HEK293 (cell line): ENCODE measurements around the gene PCID2.

Experiments
- CTCF ChIA-PET: fragments of 350-600 bp; formaldehyde crosslinking; extraction: SDS; loops from one replicate; lab custom pipeline; 2021; ENCODE audit warnings: antibody characterized with exemption; lab: Yijun Ruan, JAX
- POLR2A ChIA-PET: fragments of 300-600 bp; formaldehyde crosslinking; extraction: SDS; loops from one replicate; lab custom pipeline; 2020; ENCODE audit warnings: antibody characterized with exemption, inconsistent platforms; lab: Yijun Ruan, JAX
- H3K27ac ChIP-seq: fragments of 200-500 bp; sonication (Bioruptor generic); 2 replicates; pipeline ENCODE4 v1.5.1; 2014; ENCODE audit warnings: low read depth, low read length, control low read depth, inconsistent platforms; ENCODE audit errors: extremely low read depth
- H3K36me3 ChIP-seq, 2 experiments: fragments of 200-500 bp in 1 of 2; sonication (Bioruptor generic) in 1 of 2; 1 replicate in 1 of 2; 2 replicates in 1 of 2; pipeline ENCODE4 v1.5.1; 2014 to 2017; ENCODE audit warnings: inconsistent platforms in 2 of 2, low read length in 2 of 2; ENCODE audit not compliant: control insufficient read depth in 2 of 2, insufficient read depth in 1 of 2
- H3K4me1 ChIP-seq: fragments of 200-500 bp; sonication (Bioruptor generic); 2 replicates; pipeline ENCODE4 v1.5.1; 2014; ENCODE audit warnings: mild to moderate bottlenecking, low read length, inconsistent platforms; ENCODE audit not compliant: control insufficient read depth, insufficient read depth
- H3K4me3 ChIP-seq: 2 replicates; pipeline ENCODE4 v1.5.1; 2011; ENCODE audit warnings: low read depth, mild to moderate bottlenecking, control low read depth, low read length, moderate library complexity
- H3K9me3 ChIP-seq: fragments of 200-500 bp; sonication (Bioruptor generic); 2 replicates; pipeline ENCODE4 v1.5.1; 2014; ENCODE audit warnings: low read depth, low read length, inconsistent platforms; ENCODE audit not compliant: control insufficient read depth, insufficient read depth
- ATF2 ChIP-seq: fragments of 450-650 bp; formaldehyde crosslinking; IDR thresholded peaks from 2 replicates; pipeline ENCODE4 v1.5.1; 2016; ENCODE audit warnings: missing biosample characterization, missing genetic modification characterization, low read depth
- BCL11A ChIP-seq: fragments of 450-650 bp; formaldehyde crosslinking; IDR thresholded peaks from 2 replicates; pipeline ENCODE4 v1.5.1; 2016; ENCODE audit warnings: low read depth, missing biosample characterization, missing genetic modification characterization
- EGR2 ChIP-seq: fragments of 450-650 bp; formaldehyde crosslinking; IDR thresholded peaks from 2 replicates; pipeline ENCODE4 v1.5.1; 2016; ENCODE audit warnings: low read depth, missing biosample characterization, missing genetic modification characterization
- GLI2 ChIP-seq: fragments of 450-650 bp; formaldehyde crosslinking; IDR thresholded peaks from 2 replicates; pipeline ENCODE4; 2017; ENCODE audit warnings: missing biosample characterization, missing genetic modification characterization, low read depth, borderline replicate concordance
- GLIS2 ChIP-seq: fragments of 450-650 bp; formaldehyde crosslinking; IDR thresholded peaks from 2 replicates; pipeline ENCODE4 v1.5.1; 2016; ENCODE audit warnings: missing biosample characterization, missing genetic modification characterization
- HOXC10 ChIP-seq: sonication (generic); formaldehyde crosslinking; IDR thresholded peaks from 2 replicates; pipeline ENCODE4 v1.8.1; 2023; ENCODE audit warnings: mild to moderate bottlenecking, missing genetic modification reagents
- HOXD13 ChIP-seq: sonication (generic); formaldehyde crosslinking; IDR thresholded peaks from 2 replicates; pipeline ENCODE4 v1.8.0; 2022; ENCODE audit warnings: missing genetic modification reagents, borderline replicate concordance
- IKZF3 ChIP-seq: fragments of 450-650 bp; IDR thresholded peaks from 2 replicates; pipeline ENCODE4 v1.5.0; 2018; ENCODE audit warnings: missing biosample characterization, mild to moderate bottlenecking, missing genetic modification characterization, moderate library complexity
- SCRT1 ChIP-seq: fragments of 450-650 bp; formaldehyde crosslinking; IDR thresholded peaks from 2 replicates; pipeline ENCODE4 v1.5.1; 2016; ENCODE audit warnings: missing biosample characterization, missing genetic modification characterization, borderline replicate concordance
- SETDB1 ChIP-seq: IDR thresholded peaks from one replicate; pipeline ENCODE4 v1.6.1; 2017; ENCODE audit warnings: mild to moderate bottlenecking, low read length, moderate library complexity, mixed read lengths; ENCODE audit not compliant: insufficient read length
- ZBTB17 ChIP-seq: fragments of 450-650 bp; formaldehyde crosslinking; IDR thresholded peaks from 2 replicates; pipeline ENCODE4 v1.5.1; 2016; ENCODE audit warnings: missing biosample characterization, missing genetic modification characterization
- ZBTB48 ChIP-seq: fragments of 450-650 bp; formaldehyde crosslinking; IDR thresholded peaks from 2 replicates; pipeline ENCODE4 v1.5.1; 2016; ENCODE audit warnings: missing biosample characterization, missing genetic modification characterization
- ZFP3 ChIP-seq: fragments of 450-650 bp; formaldehyde crosslinking; IDR thresholded peaks from 2 replicates; pipeline ENCODE4 v1.5.1; 2016; ENCODE audit warnings: low read depth, missing biosample characterization, missing genetic modification characterization
- ZNF133 ChIP-seq: fragments of 450-650 bp; formaldehyde crosslinking; IDR thresholded peaks from 2 replicates; pipeline ENCODE4 v1.5.1; 2016; ENCODE audit warnings: missing biosample characterization, missing genetic modification characterization
- ZNF174 ChIP-seq: fragments of 450-650 bp; formaldehyde crosslinking; IDR thresholded peaks from 2 replicates; pipeline ENCODE4 v1.5.0; 2017; ENCODE audit warnings: missing biosample characterization, mild to moderate bottlenecking, missing genetic modification characterization
- ZNF184 ChIP-seq: fragments of 450-650 bp; IDR thresholded peaks from 2 replicates; pipeline ENCODE4 v1.5.1; 2018; ENCODE audit warnings: missing biosample characterization, mild to moderate bottlenecking, missing genetic modification characterization
- ZNF23 ChIP-seq: fragments of 450-650 bp; formaldehyde crosslinking; IDR thresholded peaks from 2 replicates; pipeline ENCODE4 v1.5.1; 2016; ENCODE audit warnings: missing biosample characterization, missing genetic modification characterization, borderline replicate concordance
- ZNF311 ChIP-seq: fragments of 450-650 bp; formaldehyde crosslinking; IDR thresholded peaks from 2 replicates; pipeline ENCODE4 v1.5.1; 2017; ENCODE audit warnings: missing biosample characterization, missing genetic modification characterization, borderline replicate concordance
- ZNF350 ChIP-seq: fragments of 450-650 bp; formaldehyde crosslinking; IDR thresholded peaks from 2 replicates; pipeline ENCODE4 v1.5.0; 2017; ENCODE audit warnings: missing biosample characterization, mild to moderate bottlenecking, missing genetic modification characterization
- ZNF391 ChIP-seq: fragments of 450-650 bp; formaldehyde crosslinking; IDR thresholded peaks from 2 replicates; pipeline ENCODE4 v1.5.1; 2016; ENCODE audit warnings: low read depth, missing biosample characterization, missing genetic modification characterization, borderline replicate concordance
- ZNF404 ChIP-seq: fragments of 450-650 bp; formaldehyde crosslinking; IDR thresholded peaks from 2 replicates; pipeline ENCODE4 v1.5.1; 2017; ENCODE audit warnings: missing biosample characterization, missing genetic modification characterization
- ZNF433 ChIP-seq: fragments of 450-650 bp; formaldehyde crosslinking; IDR thresholded peaks from 2 replicates; pipeline ENCODE4 v1.5.1; 2016; ENCODE audit warnings: missing biosample characterization, missing genetic modification characterization, low read depth
- ZNF48 ChIP-seq: fragments of 450-650 bp; formaldehyde crosslinking; IDR thresholded peaks from 2 replicates; pipeline ENCODE4 v1.5.1; 2016; ENCODE audit warnings: missing biosample characterization, missing genetic modification characterization
- ZNF510 ChIP-seq: fragments of 450-650 bp; formaldehyde crosslinking; IDR thresholded peaks from 2 replicates; pipeline ENCODE4 v1.5.1; 2018; ENCODE audit warnings: mild to moderate bottlenecking, missing genetic modification characterization, missing biosample characterization; ENCODE audit not compliant: insufficient replicate concordance
- ZNF521 ChIP-seq: fragments of 450-650 bp; formaldehyde crosslinking; IDR thresholded peaks from 2 replicates; pipeline ENCODE4 v1.5.1; 2017; ENCODE audit warnings: missing biosample characterization, mild to moderate bottlenecking, missing genetic modification characterization
- ZNF555 ChIP-seq: fragments of 450-650 bp; formaldehyde crosslinking; conservative IDR thresholded peaks from 2 replicates; pipeline ENCODE4 v1.5.1; 2017; ENCODE audit warnings: missing biosample characterization, mild to moderate bottlenecking, missing genetic modification characterization, inconsistent platforms
- ZNF654 ChIP-seq: fragments of 450-650 bp; formaldehyde crosslinking; IDR thresholded peaks from 2 replicates; pipeline ENCODE4 v1.5.1; 2016; ENCODE audit warnings: low read depth, missing biosample characterization, missing genetic modification characterization
- ZNF660 ChIP-seq: fragments of 450-650 bp; IDR thresholded peaks from 2 replicates; pipeline ENCODE4 v1.5.1; 2018; ENCODE audit warnings: missing biosample characterization, mild to moderate bottlenecking, missing genetic modification characterization
- ZNF670 ChIP-seq: fragments of 450-650 bp; formaldehyde crosslinking; IDR thresholded peaks from 2 replicates; pipeline ENCODE4 v1.5.1; 2016; ENCODE audit warnings: missing biosample characterization, missing genetic modification characterization, low read depth
- ZNF707 ChIP-seq: fragments of 450-650 bp; formaldehyde crosslinking; IDR thresholded peaks from 2 replicates; pipeline ENCODE4 v1.5.1; 2016; ENCODE audit warnings: missing biosample characterization, missing genetic modification characterization
- ZNF830 ChIP-seq: fragments of 450-650 bp; IDR thresholded peaks from 2 replicates; pipeline ENCODE4 v1.5.0; 2018; ENCODE audit warnings: missing biosample characterization, missing genetic modification characterization, low read depth, mild to moderate bottlenecking, moderate library complexity
- ZNF843 ChIP-seq: fragments of 450-650 bp; formaldehyde crosslinking; IDR thresholded peaks from 2 replicates; pipeline ENCODE4 v1.5.1; 2016; ENCODE audit warnings: missing biosample characterization, missing genetic modification characterization
- ZSCAN23 ChIP-seq: fragments of 450-650 bp; formaldehyde crosslinking; IDR thresholded peaks from 2 replicates; pipeline ENCODE4 v1.5.1; 2016; ENCODE audit warnings: missing biosample characterization, missing genetic modification characterization
- TF ChIP-seq, protein P1 (sequence below): fragments of 450-650 bp; formaldehyde crosslinking; IDR thresholded peaks from 2 replicates; pipeline ENCODE4 v1.5.1; 2016; ENCODE audit warnings: missing biosample characterization, missing genetic modification characterization

PCID2 gene

DNA sequence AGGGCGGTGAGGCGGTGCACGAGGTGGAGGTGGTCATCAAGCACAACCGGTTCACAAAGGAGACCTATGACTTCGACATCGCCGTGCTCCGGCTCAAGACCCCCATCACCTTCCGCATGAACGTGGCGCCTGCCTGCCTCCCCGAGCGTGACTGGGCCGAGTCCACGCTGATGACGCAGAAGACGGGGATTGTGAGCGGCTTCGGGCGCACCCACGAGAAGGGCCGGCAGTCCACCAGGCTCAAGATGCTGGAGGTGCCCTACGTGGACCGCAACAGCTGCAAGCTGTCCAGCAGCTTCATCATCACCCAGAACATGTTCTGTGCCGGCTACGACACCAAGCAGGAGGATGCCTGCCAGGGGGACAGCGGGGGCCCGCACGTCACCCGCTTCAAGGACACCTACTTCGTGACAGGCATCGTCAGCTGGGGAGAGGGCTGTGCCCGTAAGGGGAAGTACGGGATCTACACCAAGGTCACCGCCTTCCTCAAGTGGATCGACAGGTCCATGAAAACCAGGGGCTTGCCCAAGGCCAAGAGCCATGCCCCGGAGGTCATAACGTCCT lies 59.4 kb downstream of the PCID2 start (continued):
- TF ChIP-seq ZNF555 (tag by site-specific recombination) (no peak), GLIS2 (no peak), GLI2 (tag by site-specific recombination) (no peak), ZNF404 (tag by site-specific recombination) (no peak), ZBTB48 (tag by site-specific recombination) (no peak), BCL11A (tag by site-specific recombination) (no peak), ZNF350 (tag by site-specific recombination) (no peak), ZNF23 (no peak), ZNF48 (tag by site-specific recombination) (no peak), ZNF311 (tag by site-specific recombination) (no peak), SCRT1 (tag by site-specific recombination) (no peak)

GRCh38 chr13:113148407-113148806 lies 60.1 kb downstream of the PCID2 start:
- POLR2A ChIA-PET = no interaction called here
- CTCF ChIA-PET = no interaction called here

GRCh38 chr13:113147206-113147605 lies 61.3 kb downstream of the PCID2 start:
- no peaks in the 10 kb centered on the region for H3K4me1 ChIP-seq
- no peak overlapping the region for H3K4me3 ChIP-seq
- ChIA-PET POLR2A (no interaction called here), CTCF (no interaction called here)
- H3K27ac ChIP-seq = no peak overlapping the region
- no peaks in the 10 kb centered on the region for H3K9me3 ChIP-seq
- no peaks in the 10 kb centered on the region for H3K36me3 ChIP-seq
- TF ChIP-seq ZNF660 (no peak), SETDB1 (no peak), ZNF843 (tag by site-specific recombination) (no peak), ZNF670 (no peak), HOXC10 (no peak), ZNF521 (tag by site-specific recombination) (no peak), ZNF133 (tag by site-specific recombination) (no peak), ZFP3 (tag by site-specific recombination) (no peak), ATF2 (tag by site-specific recombination) (no peak), ZSCAN23 (tag by site-specific recombination) (no peak), ZNF184 (tag by site-specific recombination) (no peak), ZBTB17 (tag by site-specific recombination) (no peak)

More at GRCh38 chr13:113148407-113148806, 60.1 kb downstream of the PCID2 start:
- Histone ChIP-seq H3K9me3 (no peaks in the 10 kb centered on the region), H3K27ac (no peak overlapping the region), H3K4me1 (no peaks in the 10 kb centered on the region; the same call in 1 of the 2 replicates), H3K36me3 (no peaks in the 10 kb centered on the region), H3K4me3 (no peak overlapping the region)
- TF ChIP-seq HOXD13 (CRISPR knock-in tag) (no peak), IKZF3 (no peak), ZNF391 (tag by site-specific recombination) (no peak), ZNF510 (tag by site-specific recombination) (no peak), EGR2 (tag by site-specific recombination) (no peak), ZNF707 (tag by site-specific recombination) (no peak), ZNF654 (tag by site-specific recombination) (no peak), ZNF830 (tag by site-specific recombination) (no peak), ZNF433 (tag by site-specific recombination) (no peak), ZNF174 (tag by site-specific recombination) (no peak), ZNF23 (no peak)
- TF ChIP-seq, protein P1, sequence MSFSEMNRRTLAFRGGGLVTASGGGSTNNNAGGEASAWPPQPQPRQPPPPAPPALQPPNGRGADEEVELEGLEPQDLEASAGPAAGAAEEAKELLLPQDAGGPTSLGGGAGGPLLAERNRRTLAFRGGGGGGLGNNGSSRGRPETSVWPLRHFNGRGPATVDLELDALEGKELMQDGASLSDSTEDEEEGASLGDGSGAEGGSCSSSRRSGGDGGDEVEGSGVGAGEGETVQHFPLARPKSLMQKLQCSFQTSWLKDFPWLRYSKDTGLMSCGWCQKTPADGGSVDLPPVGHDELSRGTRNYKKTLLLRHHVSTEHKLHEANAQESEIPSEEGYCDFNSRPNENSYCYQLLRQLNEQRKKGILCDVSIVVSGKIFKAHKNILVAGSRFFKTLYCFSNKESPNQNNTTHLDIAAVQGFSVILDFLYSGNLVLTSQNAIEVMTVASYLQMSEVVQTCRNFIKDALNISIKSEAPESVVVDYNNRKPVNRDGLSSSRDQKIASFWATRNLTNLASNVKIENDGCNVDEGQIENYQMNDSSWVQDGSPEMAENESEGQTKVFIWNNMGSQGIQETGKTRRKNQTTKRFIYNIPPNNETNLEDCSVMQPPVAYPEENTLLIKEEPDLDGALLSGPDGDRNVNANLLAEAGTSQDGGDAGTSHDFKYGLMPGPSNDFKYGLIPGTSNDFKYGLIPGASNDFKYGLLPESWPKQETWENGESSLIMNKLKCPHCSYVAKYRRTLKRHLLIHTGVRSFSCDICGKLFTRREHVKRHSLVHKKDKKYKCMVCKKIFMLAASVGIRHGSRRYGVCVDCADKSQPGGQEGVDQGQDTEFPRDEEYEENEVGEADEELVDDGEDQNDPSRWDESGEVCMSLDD (tag by site-specific recombination) = no peak
